K562 (cell line): ENCODE measurements around the gene GARIN1A. TPM values are rescaled to one million over a fixed set of nuclear protein-coding genes. Genes with fewer than 3 reads are reported as not detected.
"Not testable (repeated sequence)": the region's sequence is repeated elsewhere in the genome, so short reads cannot be mapped to it uniquely, and the experiment has no call there.

ENCODE experiments used
- CBFA2T3 ChIP-seq: fragments of 450-650 bp; IDR thresholded peaks from 2 replicates; pipeline ENCODE4 v1.6.1; 2017
- CC2D1A ChIP-seq: fragments of 450-650 bp; IDR thresholded peaks from 2 replicates; pipeline ENCODE4 v1.6.1; 2017; ENCODE audit warnings: mild to moderate bottlenecking
- EP400 ChIP-seq: fragments of 450-650 bp; IDR thresholded peaks from 2 replicates; pipeline ENCODE4 v1.6.1; 2017; ENCODE audit warnings: antibody characterized with exemption, mild to moderate bottlenecking, moderate library complexity
- FOXM1 ChIP-seq, 2 experiments: fragments of 450-650 bp in 1 of 2; sonication (generic) in 1 of 2; formaldehyde crosslinking in 1 of 2; IDR thresholded peaks; 2 replicates each; pipeline versions ENCODE4 v1.6.1 to v1.9.0; 2017 to 2022; ENCODE audit warnings: low read depth in 2 of 2, mild to moderate bottlenecking in 2 of 2, missing genetic modification reagents in 1 of 2, moderate library complexity in 1 of 2
- L3MBTL2 ChIP-seq: fragments of 450-650 bp; IDR thresholded peaks from 2 replicates; pipeline ENCODE4 v1.6.1; 2016; ENCODE audit warnings: mild to moderate bottlenecking, moderate library complexity
- MAFF ChIP-seq: IDR thresholded peaks from 2 replicates; pipeline ENCODE4 v1.6.1; 2012; ENCODE audit warnings: low read length, improper control_type of control experiment
- MTA3 ChIP-seq: fragments of 450-650 bp; formaldehyde crosslinking; IDR thresholded peaks from 2 replicates; pipeline ENCODE4 v1.6.1; 2017; ENCODE audit warnings: mild to moderate bottlenecking, borderline replicate concordance
- NFIC ChIP-seq: fragments of 450-650 bp; IDR thresholded peaks from 2 replicates; pipeline ENCODE4 v1.6.1; 2017; ENCODE audit warnings: mild to moderate bottlenecking, inconsistent platforms
- SRF ChIP-seq, 2 experiments: fragments of 250-450, 450-650 bp in 1 of 2; sonication (Bioruptor Pico) in 1 of 2; sonication (generic) in 1 of 2; formaldehyde crosslinking; IDR thresholded peaks; 2 replicates each; pipeline versions ENCODE4 v1.5.0 to v1.5.1; 2020 to 2022; ENCODE audit warnings: mild to moderate bottlenecking in 1 of 2, missing genetic modification reagents in 1 of 2
- SUPT5H ChIP-seq: fragments of 450-650 bp; IDR thresholded peaks from 2 replicates; pipeline ENCODE4 v1.6.1; 2016
- TAL1 ChIP-seq: fragments of 450-650 bp; IDR thresholded peaks from 2 replicates; pipeline ENCODE4 v1.6.1; 2016; ENCODE audit warnings: mild to moderate bottlenecking
- polyA plus RNA-seq, 8 experiments: library from polyadenylated mRNA; depleted of rRNA in 4 of 8; stranded (reverse) in 5 of 8; unstranded in 3 of 8; fragments of >200 nt; fragmentation: Nextera tagmentation in 2 of 8; fragmentation: Illumina TruSeq in 1 of 8; extraction: Ambion mirVana in 2 of 8; extraction: Trizol in 1 of 8; gene quantifications; 2 replicates each; pipeline versions ENCODE4 v1.2.1 to v1.2.3, GENCODE V29; 2011 to 2014; ENCODE audit warnings: inconsistent platforms in 1 of 8, missing spikeins in 1 of 8
- total RNA-seq, 7 experiments: library from RNA; depleted of rRNA in 6 of 7; stranded (reverse); fragments of >200 nt in 6 of 7; fragmentation: Illumina TruSeq in 2 of 7; extraction: Trizol in 2 of 7; gene quantifications; 2 replicates each; pipeline versions ENCODE4 v1.2.1 to v1.2.3, GENCODE V29; 2011 to 2021; ENCODE audit warnings: low replicate concordance in 1 of 7
- TF ChIP-seq, protein P1 (sequence below): fragments of 450-650 bp; IDR thresholded peaks from 2 replicates; pipeline ENCODE4 v1.6.1; 2014; ENCODE audit warnings: low read depth, mild to moderate bottlenecking, moderate library complexity, borderline replicate concordance
- TF ChIP-seq, protein P2 (sequence below): IDR thresholded peaks from 2 replicates; pipeline ENCODE4 v1.6.1; 2012; ENCODE audit warnings: low read depth, low read length, improper control_type of control experiment, borderline replicate concordance

Gene GARIN1A
- total and polyA plus RNA-seq, 9 of the 15 experiments (the other 6 are each of a cell fraction or from before 2014, with no cell fraction given) = 0.01 to 0.41 (median 0.04) TPM; not detected in 3

DNA sequence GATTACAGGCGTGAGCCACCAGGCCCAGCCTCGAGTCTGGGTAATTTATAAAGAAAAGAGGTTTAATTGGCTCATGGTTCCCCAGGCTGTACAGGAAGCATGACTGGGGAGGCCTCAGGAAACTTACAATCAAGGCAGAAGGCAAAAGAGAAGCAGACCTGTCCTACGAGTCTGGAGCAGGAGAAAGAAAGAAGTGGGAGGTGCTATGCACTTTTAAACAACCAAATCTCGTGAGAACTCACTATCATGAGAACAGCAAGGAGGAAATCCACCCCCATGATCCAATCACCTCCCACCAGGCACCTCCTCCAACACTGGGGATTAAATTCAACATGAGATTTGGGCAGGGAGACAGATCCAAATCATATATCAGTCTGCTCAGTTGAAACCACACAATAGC lies 11.6 kb downstream of the GARIN1A start (continued):
- TF ChIP-seq FOXM1 (IDR thresholded peaks at IDR 0.05; ENCODE audit: low read depth) = peak; percentile 43; the same call in 1 of the 2 replicates
- not testable (repeated sequence) for TF ChIP-seq FOXM1 (CRISPR knock-in tag; IDR thresholded peaks at IDR 0.05; ENCODE audit: low read depth)
- TF ChIP-seq MTA3 = peak; percentile 65
- 0 out of 2 replicates have a peak, but pooled peaks have one; percentile 11 for TF ChIP-seq NFIC
- TF ChIP-seq SRF (CRISPR knock-in tag; IDR thresholded peaks at IDR 0.05) = 0 out of 4 replicates have a peak, but pooled peaks of 1 of the 2 experiments have one; percentile 40
- peak; percentile 73 for TF ChIP-seq CBFA2T3
- TF ChIP-seq MAFF = peak; percentile 21; the same call in 1 of the 2 replicates
- 0 out of 2 replicates have a peak, but pooled peaks have one; percentile 35 for TF ChIP-seq L3MBTL2
- 0 out of 2 replicates have a peak, but pooled peaks have one; percentile 14 for TF ChIP-seq EP400
- peak; percentile 63; the same call in 1 of the 2 replicates for TF ChIP-seq SUPT5H
- TF ChIP-seq, protein P1, sequence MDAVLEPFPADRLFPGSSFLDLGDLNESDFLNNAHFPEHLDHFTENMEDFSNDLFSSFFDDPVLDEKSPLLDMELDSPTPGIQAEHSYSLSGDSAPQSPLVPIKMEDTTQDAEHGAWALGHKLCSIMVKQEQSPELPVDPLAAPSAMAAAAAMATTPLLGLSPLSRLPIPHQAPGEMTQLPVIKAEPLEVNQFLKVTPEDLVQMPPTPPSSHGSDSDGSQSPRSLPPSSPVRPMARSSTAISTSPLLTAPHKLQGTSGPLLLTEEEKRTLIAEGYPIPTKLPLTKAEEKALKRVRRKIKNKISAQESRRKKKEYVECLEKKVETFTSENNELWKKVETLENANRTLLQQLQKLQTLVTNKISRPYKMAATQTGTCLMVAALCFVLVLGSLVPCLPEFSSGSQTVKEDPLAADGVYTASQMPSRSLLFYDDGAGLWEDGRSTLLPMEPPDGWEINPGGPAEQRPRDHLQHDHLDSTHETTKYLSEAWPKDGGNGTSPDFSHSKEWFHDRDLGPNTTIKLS = peak; percentile 52; the same call in 1 of the 2 replicates
- TF ChIP-seq CC2D1A = peak; percentile 59; the same call in 1 of the 2 replicates
- TF ChIP-seq, protein P2, sequence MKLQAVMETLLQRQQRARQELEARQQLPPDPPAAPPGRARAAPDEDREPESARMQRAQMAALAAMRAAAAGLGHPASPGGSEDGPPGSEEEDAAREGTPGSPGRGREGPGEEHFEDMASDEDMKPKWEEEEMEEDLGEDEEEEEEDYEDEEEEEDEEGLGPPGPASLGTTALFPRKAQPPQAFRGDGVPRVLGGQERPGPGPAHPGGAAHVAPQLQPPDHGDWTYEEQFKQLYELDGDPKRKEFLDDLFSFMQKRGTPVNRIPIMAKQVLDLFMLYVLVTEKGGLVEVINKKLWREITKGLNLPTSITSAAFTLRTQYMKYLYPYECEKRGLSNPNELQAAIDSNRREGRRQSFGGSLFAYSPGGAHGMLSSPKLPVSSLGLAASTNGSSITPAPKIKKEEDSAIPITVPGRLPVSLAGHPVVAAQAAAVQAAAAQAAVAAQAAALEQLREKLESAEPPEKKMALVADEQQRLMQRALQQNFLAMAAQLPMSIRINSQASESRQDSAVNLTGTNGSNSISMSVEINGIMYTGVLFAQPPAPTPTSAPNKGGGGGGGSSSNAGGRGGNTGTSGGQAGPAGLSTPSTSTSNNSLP = 0 out of 2 replicates have a peak, but pooled peaks have one; percentile 20
- TF ChIP-seq TAL1 = peak; percentile 63
